K562 (cell line): ENCODE data around the gene ITK. TPM values are rescaled to one million over a fixed set of nuclear protein-coding genes. Genes with fewer than 3 reads are reported as not detected.

Source experiments
- ATAC-seq: fragments of 200-7000 bp; cut with Tn5 transposase; 3 replicates; pipeline ENCODE4 v1.9.1; 2020; ENCODE audit warnings: moderate library complexity
- BruUV-seq: library from RNA; stranded (reverse); fragments of 400-500 nt; replicated peaks from 2 replicates; lab custom pipeline; 2021; lab: Mats Ljungman, UMichigan
- CTCF ChIA-PET: fragments of 300-600 bp; formaldehyde crosslinking; extraction: SDS; loops from one replicate; lab custom pipeline; 2021; ENCODE audit warnings: low intra/inter-chr PET ratio; lab: Yijun Ruan, JAX
- POLR2A ChIA-PET: fragments of 300-600, 350-650 bp; sonication (Branson Sonifier 250); formaldehyde crosslinking; extraction: SDS; loops from one replicate; lab custom pipeline; 2021; ENCODE audit warnings: antibody characterized with exemption, inconsistent platforms; lab: Yijun Ruan, JAX
- DNase-seq, 4 experiments: peaks; one replicate each; pipeline versions ENCODE4 v3.0.0 to v3.0.0-alpha.2; 2011 to 2018; ENCODE audit warnings: low spot score in 3 of 4, mixed read lengths in 3 of 4; ENCODE audit errors: extremely low read depth in 1 of 4
- FAIRE-seq: peaks from 2 replicates; lab custom pipeline; 2011; peaks lifted over from hg19 to GRCh38; lab: Jason Lieb, UNC
- H2AFZ ChIP-seq: 2 replicates; pipeline ENCODE4 v1.6.0; 2011; ENCODE audit warnings: low read depth, low read length, control low read depth, inconsistent platforms
- H3K27ac ChIP-seq: fragments of 200-600 bp; 3 replicates; pipeline ENCODE4 v1.8.0; 2011; ENCODE audit warnings: low read depth, mild to moderate bottlenecking, control low read depth, inconsistent platforms, low read length, moderate library complexity, mixed read lengths; ENCODE audit errors: extremely low read depth
- H3K27me3 ChIP-seq, 2 experiments: fragments of 300-600 bp in 1 of 2; 2 replicates in 1 of 2; 3 replicates in 1 of 2; pipeline versions ENCODE4 v1.6.0 to v1.8.0; 2011; ENCODE audit warnings: inconsistent platforms in 2 of 2, low read length in 2 of 2, mild to moderate bottlenecking in 1 of 2, mixed read lengths in 1 of 2, moderate library complexity in 1 of 2; ENCODE audit not compliant: control insufficient read depth in 2 of 2, insufficient read depth in 2 of 2
- H3K36me3 ChIP-seq: fragments of 300-600 bp; 3 replicates; pipeline ENCODE4 v1.8.0; 2011; ENCODE audit warnings: mild to moderate bottlenecking, low read length, inconsistent platforms; ENCODE audit not compliant: control insufficient read depth, insufficient read depth
- H3K4me1 ChIP-seq, 2 experiments: fragments of 200-600 bp in 1 of 2; replicated peaks in 1 of 2; 2 replicates in 1 of 2; 3 replicates in 1 of 2; pipeline versions ENCODE4 v1.5.1 to v1.8.0; 2011; ENCODE audit warnings: inconsistent platforms in 2 of 2, low read length in 2 of 2, mild to moderate bottlenecking in 1 of 2, mixed read lengths in 1 of 2, moderate library complexity in 1 of 2; ENCODE audit not compliant: control insufficient read depth in 2 of 2, insufficient read depth in 2 of 2
- H3K4me2 ChIP-seq: 2 replicates; pipeline ENCODE4 v1.6.1; 2011; ENCODE audit warnings: low read length, control low read depth, inconsistent platforms, mixed read lengths; ENCODE audit not compliant: insufficient read depth
- H3K4me3 ChIP-seq: fragments of 200-600 bp; sonication (generic), shearing (Covaris generic); 2 replicates; pipeline ENCODE4 v1.5.1; 2016; ENCODE audit warnings: control low read depth, inconsistent platforms
- H3K79me2 ChIP-seq: fragments of 200-600 bp; 3 replicates; pipeline ENCODE4 v1.8.0; 2011; ENCODE audit warnings: low read length, inconsistent platforms; ENCODE audit not compliant: control insufficient read depth, insufficient read depth
- H3K9ac ChIP-seq, 2 experiments: 2 replicates each; pipeline versions ENCODE4 v1.6.0 to v1.6.1; 2011; ENCODE audit warnings: low read depth in 2 of 2, low read length in 2 of 2, control low read depth in 1 of 2, inconsistent platforms in 1 of 2, mild to moderate bottlenecking in 1 of 2, mixed read lengths in 1 of 2; ENCODE audit not compliant: insufficient read depth in 1 of 2
- H3K9me1 ChIP-seq: one replicate; pipeline ENCODE4 v1.6.0; 2011; ENCODE audit warnings: inconsistent platforms, mild to moderate bottlenecking, low read length, moderate library complexity; ENCODE audit not compliant: control insufficient read depth, insufficient read depth
- H3K9me3 ChIP-seq: replicated peaks from 2 replicates; pipeline ENCODE4 v1.5.1; 2011; ENCODE audit warnings: low read depth, low read length, inconsistent platforms; ENCODE audit not compliant: control insufficient read depth, insufficient read depth
- H4K20me1 ChIP-seq: replicated peaks from 2 replicates; pipeline ENCODE4 v1.6.1; 2011; ENCODE audit warnings: low read length, inconsistent platforms, mixed read lengths; ENCODE audit not compliant: control insufficient read depth, insufficient read depth
- ARNT ChIP-seq, 2 experiments: fragments of 450-650 bp; IDR thresholded peaks; 2 replicates each; pipeline ENCODE4 v1.6.1; 2016; ENCODE audit warnings: mild to moderate bottlenecking in 1 of 2
- ASH1L ChIP-seq: fragments of 450-650 bp; IDR thresholded peaks from 2 replicates; pipeline ENCODE4 v1.6.1; 2018; ENCODE audit warnings: borderline replicate concordance, mild to moderate bottlenecking, low read depth; ENCODE audit not compliant: partially characterized antibody
- ATF7 ChIP-seq: fragments of 450-650 bp; IDR thresholded peaks from 2 replicates; pipeline ENCODE4 v1.7.1; 2014; ENCODE audit warnings: mild to moderate bottlenecking, moderate library complexity
- BCOR ChIP-seq: fragments of 450-650 bp; IDR thresholded peaks from 2 replicates; pipeline ENCODE4 v1.6.1; 2016
- CCNT2 ChIP-seq: IDR thresholded peaks from 2 replicates; pipeline ENCODE4 v1.6.1; 2011; ENCODE audit warnings: borderline replicate concordance, low read depth, mild to moderate bottlenecking, moderate library complexity, mixed read lengths, low read length; ENCODE audit not compliant: insufficient read length; ENCODE audit errors: extremely low read depth
- JUND ChIP-seq, 2 experiments: IDR thresholded peaks; 2 replicates in 1 of 2; 3 replicates in 1 of 2; pipeline ENCODE4 v1.6.1; 2011; ENCODE audit warnings: borderline replicate concordance in 2 of 2, low read depth in 2 of 2, low read length in 2 of 2, improper control_type of control experiment in 1 of 2, missing biosample characterization in 1 of 2, missing genetic modification characterization in 1 of 2, missing genetic modification reagents in 1 of 2
- NCOR1 ChIP-seq: fragments of 450-650 bp; IDR thresholded peaks from 2 replicates; pipeline ENCODE4 v1.6.1; 2016; ENCODE audit warnings: mild to moderate bottlenecking, moderate library complexity
- POLR2G ChIP-seq: fragments of 200-400 bp; formaldehyde crosslinking; IDR thresholded peaks from 2 replicates; pipeline ENCODE4 v1.6.1; 2017; ENCODE audit warnings: low read depth, mild to moderate bottlenecking, antibody characterized with exemption, low read length, moderate library complexity
- PTRF ChIP-seq: fragments of 450-650 bp; IDR thresholded peaks from 2 replicates; pipeline ENCODE4 v1.6.1; 2016; ENCODE audit warnings: mild to moderate bottlenecking, missing genetic modification characterization, missing compliant biosample characterization
- RBM25 ChIP-seq: fragments of 200-400 bp; formaldehyde crosslinking; IDR thresholded peaks from 2 replicates; pipeline ENCODE4 v1.6.1; 2018; ENCODE audit warnings: low read length, low read depth, moderate library complexity; ENCODE audit not compliant: severe bottlenecking
- SIX5 ChIP-seq, 2 experiments: IDR thresholded peaks; 2 replicates each; pipeline ENCODE4 v1.6.1; 2011; ENCODE audit warnings: low read length in 2 of 2, borderline replicate concordance in 1 of 2, low read depth in 1 of 2, mild to moderate bottlenecking in 1 of 2, moderate library complexity in 1 of 2; ENCODE audit not compliant: insufficient read depth in 1 of 2
- SMAD2 ChIP-seq: fragments of 150-350 bp; IDR thresholded peaks from 2 replicates; pipeline ENCODE4 v1.6.1; 2014; ENCODE audit warnings: low read depth, mild to moderate bottlenecking, low read length
- SNAPC5 ChIP-seq: fragments of 250-450 bp; sonication (Bioruptor Pico); IDR thresholded peaks from 2 replicates; pipeline ENCODE4 v1.8.0; 2021; ENCODE audit warnings: moderate library complexity, mild to moderate bottlenecking, inconsistent platforms
- SP1 ChIP-seq: sonication (generic); formaldehyde crosslinking; IDR thresholded peaks from 2 replicates; pipeline ENCODE4 v1.8.1; 2022; ENCODE audit warnings: mild to moderate bottlenecking, missing genetic modification reagents
- STAT6 ChIP-seq: sonication (generic); formaldehyde crosslinking; IDR thresholded peaks from 2 replicates; pipeline ENCODE4 v1.8.1; 2023; ENCODE audit warnings: mild to moderate bottlenecking, missing genetic modification reagents
- TCF7L2 ChIP-seq: fragments of 150-350 bp; IDR thresholded peaks from 2 replicates; pipeline ENCODE4 v1.6.1; 2016; ENCODE audit warnings: low read depth, mild to moderate bottlenecking, low read length, moderate library complexity
- ZNF174 ChIP-seq: fragments of 250-450 bp; sonication (Bioruptor Pico); IDR thresholded peaks from 2 replicates; pipeline ENCODE4 v1.4.0; 2020; ENCODE audit warnings: mild to moderate bottlenecking
- ZNF696 ChIP-seq: fragments of 250-450 bp; sonication (Bioruptor Pico); conservative IDR thresholded peaks from 2 replicates; pipeline ENCODE4 v1.4.0; 2020; ENCODE audit warnings: mild to moderate bottlenecking, moderate library complexity
- in situ Hi-C: fragments of 300-500 bp; cut with MboI; formaldehyde crosslinking; loops from 4 replicates; pipeline ENCODE4 v1.15.0; 2018; ENCODE audit warnings: inconsistent platforms, mixed read lengths
- intact Hi-C: fragments of 100-400 bp; cut with micrococcal nuclease; formaldehyde crosslinking; loops from 2 replicates; pipeline ENCODE4 v1.14.2; 2022
- polyA plus RNA-seq, 8 experiments: library from polyadenylated mRNA; depleted of rRNA in 4 of 8; stranded (reverse) in 5 of 8; unstranded in 3 of 8; fragments of >200 nt; fragmentation: Nextera tagmentation in 2 of 8; fragmentation: Illumina TruSeq in 1 of 8; extraction: Ambion mirVana in 2 of 8; extraction: Trizol in 1 of 8; gene quantifications; 2 replicates each; pipeline versions ENCODE4 v1.2.1 to v1.2.3, GENCODE V29; 2011 to 2014; ENCODE audit warnings: inconsistent platforms in 1 of 8, missing spikeins in 1 of 8
- total RNA-seq, 7 experiments: library from RNA; depleted of rRNA in 6 of 7; stranded (reverse); fragments of >200 nt in 6 of 7; fragmentation: Illumina TruSeq in 2 of 7; extraction: Trizol in 2 of 7; gene quantifications; 2 replicates each; pipeline versions ENCODE4 v1.2.1 to v1.2.3, GENCODE V29; 2011 to 2021; ENCODE audit warnings: low replicate concordance in 1 of 7

Gene ITK
- total and polyA plus RNA-seq, 9 of the 15 experiments (the other 6 are each of a cell fraction or from before 2014, with no cell fraction given), result 0.04 to 0.75 TPM; not detected in 7

DNA sequence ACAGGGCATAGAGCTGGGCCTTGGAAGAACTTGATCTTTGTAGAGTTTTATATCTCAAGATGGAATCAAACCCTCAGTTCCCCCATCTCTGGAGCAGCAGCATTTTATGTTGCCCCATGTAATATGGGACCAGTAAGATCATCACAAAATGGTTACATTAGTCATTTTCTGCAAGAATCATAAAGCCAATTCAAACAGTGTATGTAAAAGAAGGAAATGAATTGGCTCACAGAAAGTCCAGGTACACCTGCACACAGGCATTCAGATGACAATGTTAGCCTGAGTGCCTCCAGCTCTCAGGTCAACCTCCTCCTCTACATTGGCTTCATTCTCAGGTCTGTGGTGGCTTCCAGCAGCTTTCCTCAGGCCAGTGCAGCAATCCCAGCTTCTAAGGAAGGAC is 120.4 kb downstream of the ITK start:
- no peaks in the 10 kb centered on the region for H3K79me2 ChIP-seq
- in situ Hi-C loops (no loop called here), intact Hi-C loops (no loop called here)
- DNase-seq (no peak), ATAC-seq (no peak), FAIRE-seq (no peak)
- H3K9ac ChIP-seq, result no peak overlapping the region
- H3K27ac ChIP-seq, result no peak overlapping the region
- H3K27me3 ChIP-seq, result peaks cover 2 to 11% of the 10 kb centered on the region in 2 experiments; a peak in 4 of 5 replicates
- no peaks in the 10 kb centered on the region for H3K4me1 ChIP-seq
- H3K4me2 ChIP-seq, result no peak overlapping the region
- no peak overlapping the region for H2AFZ ChIP-seq
- TF ChIP-seq ZNF696 (no peak), TCF7L2 (no peak), SP1 (CRISPR knock-in tag) (no peak), PTRF (tag) (no peak), SIX5 (IDR thresholded peaks at IDR 0.05; ENCODE audit: borderline replicate concordance in 1 of 2, insufficient read depth in 1 of 2, low read depth in 1 of 2, low read length in 2 of 2) (no peak), CCNT2 (no peak), SMAD2 (no peak), ATF7 (no peak), RBM25 (no peak), ARNT (IDR thresholded peaks at IDR 0.05) (no peak), ASH1L (no peak), ZNF174 (no peak), STAT6 (CRISPR knock-in tag) (no peak), SNAPC5 (CRISPR knock-in tag) (no peak), BCOR (no peak), NCOR1 (no peak), POLR2G (no peak), JUND (IDR thresholded peaks at IDR 0.05; ENCODE audit: borderline replicate concordance, low read depth, low read length) (no peak), JUND (tag; IDR thresholded peaks at IDR 0.05; ENCODE audit: borderline replicate concordance, low read depth, low read length) (no peak)
- CTCF ChIA-PET, result no interaction called here
- H3K9me3 ChIP-seq, result no peaks in the 10 kb centered on the region
- no peaks in the 10 kb centered on the region for H3K36me3 ChIP-seq
- no TSS peak for BruUV-seq
- no peaks in the 10 kb centered on the region for H3K9me1 ChIP-seq
- POLR2A ChIA-PET, result interaction anchor here (0.6 kb wide), 1 partner anchor 15 kb away, joined by 3 read pairs; no protein-coding TSS in a partner anchor
- H3K4me3 ChIP-seq, result no peak overlapping the region
- H4K20me1 ChIP-seq, result no peaks in the 10 kb centered on the region
